Endothelial cell of umbilical vein (primary cell): ENCODE data around the gene PTPN23. TPM values are rescaled to one million over a fixed set of nuclear protein-coding genes. Genes with fewer than 3 reads are reported as not detected.

Experiments
- BruUV-seq: library from RNA; stranded (reverse); fragments of 400-500 nt; replicated peaks from 2 replicates; lab custom pipeline; 2021; lab: Mats Ljungman, UMichigan
- CTCF ChIA-PET: fragments of 300-600, 350-600 bp; sonication (Branson Sonifier 250); formaldehyde crosslinking; loops from one replicate; lab custom pipeline; 2021; ENCODE audit warnings: antibody characterized with exemption, inconsistent platforms; lab: Charles Lee
- POLR2A ChIA-PET: fragments of 300-600, 350-600 bp; sonication (Branson Sonifier 250); formaldehyde crosslinking; loops from one replicate; lab custom pipeline; 2021; ENCODE audit warnings: antibody characterized with exemption, inconsistent platforms; lab: Charles Lee
- DNase-seq: peaks from one replicate; pipeline ENCODE4 v3.0.0-alpha.2; 2011; ENCODE audit warnings: low read depth, low spot score
- FAIRE-seq: peaks from 2 replicates; lab custom pipeline; 2011; peaks lifted over from hg19 to GRCh38; lab: Jason Lieb, UNC
- H2AFZ ChIP-seq: 2 replicates; pipeline ENCODE4 v1.6.0; 2012; ENCODE audit warnings: low read depth, low read length, control low read depth, inconsistent platforms
- H3K27ac ChIP-seq: 2 replicates; pipeline ENCODE4 v1.5.1; 2011; ENCODE audit warnings: low read depth, mild to moderate bottlenecking, control low read depth, low read length, moderate library complexity; ENCODE audit not compliant: insufficient read depth
- H3K27me3 ChIP-seq, 2 experiments: 2 replicates each; pipeline versions ENCODE4 v1.6.0 to v1.6.1; 2011; ENCODE audit warnings: low read length in 2 of 2, mixed read lengths in 1 of 2; ENCODE audit not compliant: control insufficient read depth in 2 of 2, insufficient read depth in 2 of 2
- H3K36me3 ChIP-seq, 2 experiments: 2 replicates in 1 of 2; 3 replicates in 1 of 2; pipeline ENCODE4 v1.5.1; 2011; ENCODE audit warnings: low read length in 2 of 2, mild to moderate bottlenecking in 1 of 2, moderate library complexity in 1 of 2; ENCODE audit not compliant: control insufficient read depth in 2 of 2, insufficient read depth in 2 of 2; ENCODE audit errors: extremely low read depth in 1 of 2
- H3K4me1 ChIP-seq: 3 replicates; pipeline ENCODE4 v1.5.1; 2011; ENCODE audit warnings: mild to moderate bottlenecking, low read length; ENCODE audit not compliant: control insufficient read depth, insufficient read depth; ENCODE audit errors: extremely low read depth
- H3K4me2 ChIP-seq: 2 replicates; pipeline ENCODE4 v1.6.1; 2011; ENCODE audit warnings: low read length, control low read depth, mixed read lengths; ENCODE audit not compliant: insufficient read depth
- H3K4me3 ChIP-seq, 3 experiments: fragments of 200-600 bp in 1 of 3; sonication (generic), shearing (Covaris generic) in 1 of 3; replicated peaks in 1 of 3; 2 replicates each; pipeline ENCODE4 v1.5.1; 2011 to 2016; ENCODE audit warnings: control low read depth in 3 of 3, low read length in 3 of 3, mild to moderate bottlenecking in 2 of 3, inconsistent platforms in 1 of 3, low read depth in 1 of 3, moderate library complexity in 1 of 3; ENCODE audit not compliant: insufficient read depth in 1 of 3
- H3K79me2 ChIP-seq: 2 replicates; pipeline ENCODE4 v1.6.0; 2012; ENCODE audit warnings: low read length, inconsistent platforms; ENCODE audit not compliant: control insufficient read depth, insufficient read depth
- H3K9ac ChIP-seq: replicated peaks from 2 replicates; pipeline ENCODE3; 2011; ENCODE audit warnings: low read length, control low read depth; ENCODE audit not compliant: insufficient read depth; ENCODE audit errors: extremely low read depth
- H3K9me1 ChIP-seq: replicated peaks from 3 replicates; pipeline ENCODE4 v1.6.0; 2011; ENCODE audit warnings: mild to moderate bottlenecking, low read length; ENCODE audit not compliant: control insufficient read depth, insufficient read depth; ENCODE audit errors: extremely low read depth
- H3K9me3 ChIP-seq: replicated peaks from 2 replicates; pipeline ENCODE4 v1.5.1; 2012; ENCODE audit warnings: low read length, inconsistent platforms; ENCODE audit not compliant: control insufficient read depth, insufficient read depth
- H4K20me1 ChIP-seq: replicated peaks from 2 replicates; pipeline ENCODE3; 2011; ENCODE audit warnings: mild to moderate bottlenecking, low read length; ENCODE audit not compliant: control insufficient read depth, insufficient read depth; ENCODE audit errors: extremely low read depth
- EZH2 ChIP-seq: IDR thresholded peaks from 2 replicates; pipeline ENCODE4 v1.6.1; 2012; ENCODE audit warnings: borderline replicate concordance, low read depth, mild to moderate bottlenecking, moderate library complexity, low read length, inconsistent platforms; ENCODE audit not compliant: severe bottlenecking
- FOS ChIP-seq: IDR thresholded peaks from 2 replicates; pipeline ENCODE4 v1.6.1; 2011; ENCODE audit warnings: mild to moderate bottlenecking, low read length, moderate library complexity, borderline replicate concordance; ENCODE audit not compliant: insufficient read depth
- GATA2 ChIP-seq: IDR thresholded peaks from 2 replicates; pipeline ENCODE4 v1.7.0; 2011; ENCODE audit warnings: low read depth, mild to moderate bottlenecking, moderate library complexity, mixed read lengths, low read length; ENCODE audit not compliant: insufficient read length, insufficient read depth
- JUN ChIP-seq: IDR thresholded peaks from 2 replicates; pipeline ENCODE4 v1.6.1; 2011; ENCODE audit warnings: borderline replicate concordance, low read depth; ENCODE audit not compliant: insufficient read length, insufficient read depth
- MYC ChIP-seq: IDR thresholded peaks from one replicate; pipeline ENCODE4 v1.6.1; 2011; ENCODE audit warnings: mild to moderate bottlenecking, low read depth, low read length
- POLR2A ChIP-seq: IDR thresholded peaks from 2 replicates; pipeline ENCODE4 v1.6.1; 2012; ENCODE audit warnings: low read depth, mild to moderate bottlenecking, control low read depth, low read length
- POLR2AphosphoS5 ChIP-seq: IDR thresholded peaks from 2 replicates; pipeline ENCODE4 v1.6.1; 2012; ENCODE audit warnings: low read depth, mild to moderate bottlenecking, control low read depth, low read length, moderate library complexity; ENCODE audit not compliant: insufficient read depth
- dilution Hi-C: fragments of 300-500 bp; cut with MboI; formaldehyde crosslinking; loops from one replicate; pipeline ENCODE4 v1.15.0; 2019; ENCODE audit warnings: low sequenced_read_pairs; ENCODE audit not compliant: extremely low pct_ligation_motif_present
- intact Hi-C: fragments of 100-400 bp; cut with micrococcal nuclease; formaldehyde crosslinking; loops from one replicate; pipeline ENCODE4 v1.10.0; 2022
- polyA plus RNA-seq, 4 experiments: library from polyadenylated mRNA; depleted of rRNA in 3 of 4; stranded (reverse) in 3 of 4; unstranded in 1 of 4; fragments of >200 nt; gene quantifications; 2 replicates each; pipeline versions ENCODE4 v1.2.1 to v1.2.3, GENCODE V29; 2011 to 2012; ENCODE audit warnings: missing spikeins in 1 of 4
- total RNA-seq: library from RNA; stranded (reverse); gene quantifications from 2 replicates; pipeline ENCODE4 v1.2.3, GENCODE V29; 2021
- TF ChIP-seq, protein P1 (sequence below): IDR thresholded peaks from 2 replicates; pipeline ENCODE4 v1.6.1; 2011; ENCODE audit not compliant: insufficient read depth, insufficient read length
- TF ChIP-seq, protein P2 (sequence below), 2 donors: IDR thresholded peaks; 1 replicate in 1 of 2; 2 replicates in 1 of 2; pipeline ENCODE4 v1.5.1; 2011; ENCODE audit warnings: low read length in 2 of 2, mild to moderate bottlenecking in 2 of 2, moderate library complexity in 2 of 2, control low read depth in 1 of 2, inconsistent platforms in 1 of 2, low read depth in 1 of 2; ENCODE audit not compliant: insufficient read depth in 1 of 2; ENCODE audit errors: extremely low read depth in 1 of 2

PTPN23 gene
- total and polyA plus RNA-seq, 2 donors (not counting 3 experiments of a cell fraction or from before 2014, with no cell fraction given) = 8.5 to 63.5 TPM

DNA sequence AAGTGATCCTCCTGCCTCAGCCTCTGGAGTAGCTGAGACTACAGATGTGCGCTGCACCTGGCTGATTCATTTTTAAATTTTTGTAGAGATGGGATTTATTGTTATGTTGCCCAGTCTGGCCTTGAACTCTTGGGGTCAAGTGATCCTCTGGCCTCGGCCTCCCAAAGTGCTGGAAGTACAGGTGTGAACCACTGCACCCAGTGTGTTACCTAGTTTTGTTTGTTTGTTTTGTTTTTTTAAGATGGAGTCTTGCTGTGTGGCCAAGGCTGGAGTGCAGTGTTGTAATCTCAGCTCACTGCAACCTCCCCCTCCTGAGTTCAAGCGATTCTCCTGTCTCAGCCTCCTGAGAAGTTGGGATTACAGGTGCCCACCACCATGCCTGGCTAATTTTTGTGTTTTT, 12.1 kb downstream of the PTPN23 start:
- no peaks in the 10 kb centered on the region for H3K27me3 ChIP-seq
- no peak overlapping the region for H2AFZ ChIP-seq
- peaks cover 0 to 3% of the 10 kb centered on the region in 2 experiments for H3K36me3 ChIP-seq
- H3K4me2 ChIP-seq = no peak overlapping the region
- no TSS peak for BruUV-seq
- no peak for TF ChIP-seq GATA2
- TF ChIP-seq, protein P1, sequence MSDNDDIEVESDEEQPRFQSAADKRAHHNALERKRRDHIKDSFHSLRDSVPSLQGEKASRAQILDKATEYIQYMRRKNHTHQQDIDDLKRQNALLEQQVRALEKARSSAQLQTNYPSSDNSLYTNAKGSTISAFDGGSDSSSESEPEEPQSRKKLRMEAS = no peak
- TF ChIP-seq POLR2AphosphoS5 = no peak
- TF ChIP-seq EZH2 = no peak
- TF ChIP-seq JUN = no peak
- TF ChIP-seq, protein P2, sequence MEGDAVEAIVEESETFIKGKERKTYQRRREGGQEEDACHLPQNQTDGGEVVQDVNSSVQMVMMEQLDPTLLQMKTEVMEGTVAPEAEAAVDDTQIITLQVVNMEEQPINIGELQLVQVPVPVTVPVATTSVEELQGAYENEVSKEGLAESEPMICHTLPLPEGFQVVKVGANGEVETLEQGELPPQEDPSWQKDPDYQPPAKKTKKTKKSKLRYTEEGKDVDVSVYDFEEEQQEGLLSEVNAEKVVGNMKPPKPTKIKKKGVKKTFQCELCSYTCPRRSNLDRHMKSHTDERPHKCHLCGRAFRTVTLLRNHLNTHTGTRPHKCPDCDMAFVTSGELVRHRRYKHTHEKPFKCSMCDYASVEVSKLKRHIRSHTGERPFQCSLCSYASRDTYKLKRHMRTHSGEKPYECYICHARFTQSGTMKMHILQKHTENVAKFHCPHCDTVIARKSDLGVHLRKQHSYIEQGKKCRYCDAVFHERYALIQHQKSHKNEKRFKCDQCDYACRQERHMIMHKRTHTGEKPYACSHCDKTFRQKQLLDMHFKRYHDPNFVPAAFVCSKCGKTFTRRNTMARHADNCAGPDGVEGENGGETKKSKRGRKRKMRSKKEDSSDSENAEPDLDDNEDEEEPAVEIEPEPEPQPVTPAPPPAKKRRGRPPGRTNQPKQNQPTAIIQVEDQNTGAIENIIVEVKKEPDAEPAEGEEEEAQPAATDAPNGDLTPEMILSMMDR (IDR thresholded peaks at IDR 0.05; ENCODE audit: extremely low read depth in 1 of 2, insufficient read depth in 1 of 2, low read depth in 1 of 2, low read length in 2 of 2) = no peak
- TF ChIP-seq POLR2A = no peak
- no peak for TF ChIP-seq FOS
- TF ChIP-seq MYC = no peak
- intact Hi-C loops = loop anchor here (2.0 kb wide), 1 partner anchor 50 kb away; no protein-coding TSS in a partner anchor
- peaks cover 61% of the 10 kb centered on the region for H3K79me2 ChIP-seq
- dilution Hi-C loops = no loop called here
- no peak overlapping the region for H3K9ac ChIP-seq
- FAIRE-seq = no peak
- POLR2A ChIA-PET = no interaction called here
- no peak overlapping the region for H3K27ac ChIP-seq
- H3K4me3 ChIP-seq = no peak overlapping the region
- CTCF ChIA-PET = interaction anchor here (1.7 kb wide), 1 partner anchor 28 kb away, joined by 8 read pairs; no protein-coding TSS in a partner anchor
- no peaks in the 10 kb centered on the region for H3K9me1 ChIP-seq
- DNase-seq = no peak
- H3K9me3 ChIP-seq = no peaks in the 10 kb centered on the region
- peaks cover 24% of the 10 kb centered on the region for H3K4me1 ChIP-seq
- H4K20me1 ChIP-seq = no peaks in the 10 kb centered on the region
